Measurements from ENCODE around the gene GLB1L2. TPM values are rescaled to one million over a fixed set of nuclear protein-coding genes. Genes with fewer than 3 reads are reported as not detected.
A peak's percentile ranks its signal among the peaks of the same experiment; 100 is the strongest.

Gene GLB1L2
- total RNA-seq, 3 donors from 2014 or later (not counting 1 experiment from before 2014, with no cell fraction given) = 0.57 to 3.3 (median 0.61) TPM

DNA sequence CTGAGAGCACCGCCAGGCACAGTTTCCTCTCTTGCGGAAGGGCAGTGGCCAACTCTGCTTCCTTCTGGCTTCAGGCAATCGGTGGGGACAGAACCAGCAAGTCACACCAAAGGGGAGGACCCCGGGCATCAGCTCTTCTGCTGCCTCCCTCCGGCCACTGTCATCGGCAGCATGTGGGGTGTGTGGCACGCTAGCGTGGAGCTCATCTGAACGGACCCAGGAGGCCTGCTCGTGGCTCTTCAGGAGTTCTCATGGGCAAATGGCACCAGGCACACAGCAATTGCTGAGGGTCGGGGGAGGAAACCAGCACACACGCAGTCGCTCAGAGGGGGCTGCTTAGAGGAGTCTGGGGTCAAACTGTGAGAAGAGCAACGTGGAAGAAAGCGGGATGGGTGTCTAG is 53.4 kb downstream of the GLB1L2 start:
- peaks cover 3% of the 10 kb centered on the region for H3K9me3 ChIP-seq (ENCODE audit: control insufficient read depth, insufficient read depth, low read length)
- Mint-ChIP-seq H3K27ac (no peak overlapping the region), H3K27me3 (ENCODE audit: low read depth in 2 of 2) (peaks cover 0 to 5% of the 10 kb centered on the region in 2 donors), H3K4me1 (peaks cover 56 to 70% of the 10 kb centered on the region in 2 donors), H3K36me3 (no peaks in the 10 kb centered on the region), H3K4me3 (no peak overlapping the region), H3K9me3 (no peaks in the 10 kb centered on the region)
- no peaks in the 10 kb centered on the region for H3K36me3 ChIP-seq (ENCODE audit: control insufficient read depth, insufficient read depth, low read length)
- WGBS (ENCODE audit: insufficient coverage) = 88% methylated on average over 15 of the region's 15 CpGs
- ATAC-seq (no peak), DNase-seq (no peak)
- intact Hi-C loops (cut with micrococcal nuclease) = no loop called here
- H3K27me3 ChIP-seq (ENCODE audit: control insufficient read depth, insufficient read depth, low read length) = peaks cover 12% of the 10 kb centered on the region
- H3K4me3 ChIP-seq (ENCODE audit: low read length) = no peak overlapping the region
- TF ChIP-seq, protein P1, sequence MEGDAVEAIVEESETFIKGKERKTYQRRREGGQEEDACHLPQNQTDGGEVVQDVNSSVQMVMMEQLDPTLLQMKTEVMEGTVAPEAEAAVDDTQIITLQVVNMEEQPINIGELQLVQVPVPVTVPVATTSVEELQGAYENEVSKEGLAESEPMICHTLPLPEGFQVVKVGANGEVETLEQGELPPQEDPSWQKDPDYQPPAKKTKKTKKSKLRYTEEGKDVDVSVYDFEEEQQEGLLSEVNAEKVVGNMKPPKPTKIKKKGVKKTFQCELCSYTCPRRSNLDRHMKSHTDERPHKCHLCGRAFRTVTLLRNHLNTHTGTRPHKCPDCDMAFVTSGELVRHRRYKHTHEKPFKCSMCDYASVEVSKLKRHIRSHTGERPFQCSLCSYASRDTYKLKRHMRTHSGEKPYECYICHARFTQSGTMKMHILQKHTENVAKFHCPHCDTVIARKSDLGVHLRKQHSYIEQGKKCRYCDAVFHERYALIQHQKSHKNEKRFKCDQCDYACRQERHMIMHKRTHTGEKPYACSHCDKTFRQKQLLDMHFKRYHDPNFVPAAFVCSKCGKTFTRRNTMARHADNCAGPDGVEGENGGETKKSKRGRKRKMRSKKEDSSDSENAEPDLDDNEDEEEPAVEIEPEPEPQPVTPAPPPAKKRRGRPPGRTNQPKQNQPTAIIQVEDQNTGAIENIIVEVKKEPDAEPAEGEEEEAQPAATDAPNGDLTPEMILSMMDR (IDR thresholded peaks at IDR 0.05) = no peak
- no peak overlapping the region for H3K27ac ChIP-seq (ENCODE audit: low read length)
- peaks cover 50% of the 10 kb centered on the region for H3K4me1 ChIP-seq (ENCODE audit: control insufficient read depth, insufficient read depth, low read length)

DNA sequence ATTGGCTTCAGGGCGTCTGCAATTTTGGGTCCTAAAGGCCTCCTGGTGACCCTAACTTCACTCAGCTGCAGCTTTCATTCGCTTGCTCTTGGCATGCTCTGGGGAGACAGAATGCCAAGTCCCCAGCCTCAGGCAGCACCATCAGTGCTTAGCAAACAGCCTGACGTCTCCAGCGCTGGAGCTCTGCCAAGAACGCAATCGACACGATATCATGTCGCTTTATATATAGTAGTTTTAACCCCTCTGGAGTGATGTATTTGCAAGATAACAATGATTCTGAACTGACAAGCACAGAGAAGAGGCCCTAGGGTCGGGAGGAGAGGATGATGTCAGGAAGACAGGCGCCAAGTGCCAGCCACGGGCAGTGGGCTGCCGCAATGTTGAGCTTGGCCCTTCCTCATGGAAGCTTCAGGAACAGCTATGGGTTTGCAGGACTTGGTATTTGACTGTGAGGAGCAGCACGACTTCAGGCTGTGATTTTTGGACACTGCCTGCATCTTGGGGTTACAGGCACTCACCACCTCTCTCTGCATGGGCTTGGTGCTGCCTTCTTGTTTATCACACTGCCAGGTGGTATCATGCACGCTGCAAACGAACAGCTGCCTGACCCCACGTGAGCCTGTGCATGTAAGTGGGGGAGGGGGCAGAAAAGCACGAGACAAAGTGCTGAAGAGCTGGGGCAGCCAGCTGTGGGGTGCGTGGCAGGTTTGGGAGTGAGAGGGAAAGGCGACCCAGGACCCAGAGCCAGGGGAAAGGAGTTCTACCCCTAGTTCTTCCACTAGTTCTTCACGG is 54.2 kb downstream of the GLB1L2 start:
- Mint-ChIP-seq H3K27me3 (ENCODE audit: low read depth in 2 of 2) (peaks cover 0 to 2% of the 10 kb centered on the region in 2 donors), H3K27ac (peak overlapping the region in 1 of 2 donors; percentile 81), H3K4me1 (peaks cover 64 to 74% of the 10 kb centered on the region in 2 donors), H3K36me3 (no peaks in the 10 kb centered on the region), H3K4me3 (peak overlapping the region; percentile 79), H3K9me3 (no peaks in the 10 kb centered on the region)
- DNase-seq = no peak
- 68% methylated on average over 20 of the region's 20 CpGs for WGBS (ENCODE audit: insufficient coverage)
- intact Hi-C loops (cut with micrococcal nuclease) = no loop called here
- Histone ChIP-seq H3K36me3 (ENCODE audit: control insufficient read depth, insufficient read depth, low read length) (no peaks in the 10 kb centered on the region), H3K27me3 (ENCODE audit: control insufficient read depth, insufficient read depth, low read length) (peaks cover 12% of the 10 kb centered on the region), H3K4me1 (ENCODE audit: control insufficient read depth, insufficient read depth, low read length) (peaks cover 58% of the 10 kb centered on the region), H3K4me3 (ENCODE audit: low read length) (no peak overlapping the region), H3K9me3 (ENCODE audit: control insufficient read depth, insufficient read depth, low read length) (peaks cover 3% of the 10 kb centered on the region), H3K27ac (ENCODE audit: low read length) (no peak overlapping the region)
- TF ChIP-seq, protein P1 (IDR thresholded peaks at IDR 0.05) = no peak
- peak; percentile 29 to 48 (median 39) for ATAC-seq

DNA sequence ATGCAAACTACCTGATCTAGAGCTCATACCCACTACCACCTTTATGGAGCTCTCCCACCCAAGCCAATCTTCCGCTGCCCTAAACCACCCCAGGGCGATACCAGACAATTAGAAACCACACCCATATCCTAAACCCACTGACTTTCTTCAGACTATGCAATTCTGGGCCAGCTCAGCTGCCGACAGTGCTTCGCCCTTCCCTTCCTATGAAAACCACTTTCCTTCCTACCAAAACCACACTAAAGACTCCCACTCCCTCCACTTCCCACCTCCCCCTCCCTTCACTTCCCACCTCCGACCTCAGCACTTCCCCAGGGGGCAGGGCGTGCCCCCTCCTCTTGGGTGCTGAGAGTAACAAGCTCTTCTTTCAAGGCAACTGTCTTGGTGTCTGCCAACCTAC is 55.2 kb downstream of the GLB1L2 start:
- DNase-seq (peak in 1 of 2 donors; percentile 27), ATAC-seq (peak in 2 of 3 donors; percentile 32 to 48)
- WGBS (ENCODE audit: insufficient coverage) = under 1% methylated on average over 6 of the region's 6 CpGs
- H3K9me3 ChIP-seq (ENCODE audit: control insufficient read depth, insufficient read depth, low read length) = peaks cover 3% of the 10 kb centered on the region
- H3K27me3 Mint-ChIP-seq (ENCODE audit: low read depth in 2 of 2) = peaks cover 0 to 5% of the 10 kb centered on the region in 2 donors
- no peaks in the 10 kb centered on the region for H3K36me3 Mint-ChIP-seq
- no peaks in the 10 kb centered on the region for H3K9me3 Mint-ChIP-seq
- TF ChIP-seq, protein P1 (IDR thresholded peaks at IDR 0.05) = no peak
- H3K27me3 ChIP-seq (ENCODE audit: control insufficient read depth, insufficient read depth, low read length) = peaks cover 12% of the 10 kb centered on the region
- H3K4me1 ChIP-seq (ENCODE audit: control insufficient read depth, insufficient read depth, low read length) = peaks cover 63% of the 10 kb centered on the region
- no peak overlapping the region for H3K4me3 ChIP-seq (ENCODE audit: low read length)
- H3K36me3 ChIP-seq (ENCODE audit: control insufficient read depth, insufficient read depth, low read length) = no peaks in the 10 kb centered on the region
- H3K27ac ChIP-seq (ENCODE audit: low read length) = no peak overlapping the region
- peak overlapping the region; percentile 6 to 81 for H3K27ac Mint-ChIP-seq
- H3K4me3 Mint-ChIP-seq = peak overlapping the region; percentile 79
- intact Hi-C loops (cut with micrococcal nuclease) = no loop called here
- peaks cover 72 to 77% of the 10 kb centered on the region in 2 donors for H3K4me1 Mint-ChIP-seq

Data from natural killer cell (primary cell).